Panc1 (cell line): Measurements from ENCODE around the gene FBXO27. TPM values are rescaled to one million over a fixed set of nuclear protein-coding genes. Genes with fewer than 3 reads are reported as not detected.
A peak's percentile ranks its signal among the peaks of the same experiment; 100 is the strongest.

Experiments
- ATAC-seq: fragments of 200-7000 bp; cut with Tn5 transposase; 2 replicates; pipeline ENCODE4 v1.9.1; 2020; ENCODE audit warnings: mild to moderate bottlenecking, moderate library complexity
- BruUV-seq: library from RNA; stranded (reverse); fragments of 400-500 nt; replicated peaks from 2 replicates; lab custom pipeline; 2021; lab: Mats Ljungman, UMichigan
- CTCF ChIA-PET: fragments of 300-600 bp; sonication (Branson Sonifier 250); formaldehyde crosslinking; loops from one replicate; lab custom pipeline; 2022; ENCODE audit warnings: antibody characterized with exemption; lab: Charles Lee
- POLR2A ChIA-PET: fragments of 300-600 bp; sonication (Branson Sonifier 250); formaldehyde crosslinking; loops from one replicate; lab custom pipeline; 2022; ENCODE audit warnings: antibody characterized with exemption; lab: Charles Lee
- DNase-seq: peaks from one replicate; pipeline ENCODE4 v3.0.0-alpha.2; 2010; ENCODE audit warnings: low read depth, low spot score
- H3K27ac ChIP-seq: 2 replicates; pipeline ENCODE4 v1.5.1; 2011; ENCODE audit warnings: mild to moderate bottlenecking, low read length, inconsistent platforms
- H3K27me3 ChIP-seq: fragments of 200-500 bp; sonication (Bioruptor generic); 2 replicates; pipeline ENCODE4 v1.6.0; 2014; ENCODE audit warnings: low read length, inconsistent platforms; ENCODE audit not compliant: control insufficient read depth, insufficient read depth
- H3K36me3 ChIP-seq: fragments of 200-500 bp; sonication (Bioruptor generic); 2 replicates; pipeline ENCODE4 v1.5.1; 2014; ENCODE audit warnings: inconsistent platforms, mild to moderate bottlenecking, low read length, moderate library complexity; ENCODE audit not compliant: control insufficient read depth, insufficient read depth
- H3K4me1 ChIP-seq: 2 replicates; pipeline ENCODE4 v1.5.1; 2011; ENCODE audit warnings: inconsistent platforms, mild to moderate bottlenecking, low read length, moderate library complexity; ENCODE audit not compliant: control insufficient read depth, insufficient read depth
- H3K4me3 ChIP-seq, 2 experiments: 2 replicates each; pipeline ENCODE4 v1.5.1; 2011 to 2012; ENCODE audit warnings: low read depth in 2 of 2, low read length in 2 of 2, mild to moderate bottlenecking in 2 of 2, inconsistent platforms in 1 of 2, moderate library complexity in 1 of 2
- H3K9me3 ChIP-seq: fragments of 200-500 bp; sonication (Bioruptor generic); 2 replicates; pipeline ENCODE4 v1.5.1; 2014; ENCODE audit warnings: low read depth, mild to moderate bottlenecking, inconsistent platforms, low read length, moderate library complexity; ENCODE audit not compliant: control insufficient read depth, insufficient read depth
- CTCF ChIP-seq: fragments of 450-650 bp; IDR thresholded peaks from 2 replicates; pipeline ENCODE4 v1.5.1; 2017; ENCODE audit warnings: mild to moderate bottlenecking
- POLR2AphosphoS5 ChIP-seq: IDR thresholded peaks from 2 replicates; pipeline ENCODE4 v1.6.1; 2012; ENCODE audit warnings: mild to moderate bottlenecking, low read depth, low read length, moderate library complexity
- REST ChIP-seq, 2 experiments: IDR thresholded peaks; 2 replicates each; pipeline ENCODE4 v1.6.1; 2011 to 2012; ENCODE audit warnings: low read depth in 2 of 2, control low read depth in 1 of 2, low read length in 1 of 2, mild to moderate bottlenecking in 1 of 2, moderate library complexity in 1 of 2; ENCODE audit not compliant: insufficient read depth in 1 of 2
- SIN3A ChIP-seq: IDR thresholded peaks from 2 replicates; pipeline ENCODE4 v1.6.1; 2012; ENCODE audit warnings: low read depth, mild to moderate bottlenecking, low read length, moderate library complexity, borderline replicate concordance; ENCODE audit not compliant: insufficient read depth
- in situ Hi-C: cut with HindIII; loops from 2 replicates; pipeline ENCODE4 v1.10.0; 2016; ENCODE audit warnings: low sequenced_read_pairs, low pct_unique_long_range_greater_than_20kb
- intact Hi-C: fragments of 100-400 bp; cut with micrococcal nuclease; formaldehyde crosslinking; loops from one replicate; pipeline ENCODE4 v1.10.0; 2022; ENCODE audit not compliant: unreplicated experiment
- total RNA-seq: library from RNA; stranded (reverse); gene quantifications from one replicate; pipeline ENCODE4 v1.2.1, GENCODE V29; 2021; ENCODE audit not compliant: unreplicated experiment

The FBXO27 gene
- total RNA-seq, 1 experiment from 2014 or later = 443 TPM

- Histone ChIP-seq H3K9me3 (peaks cover 4% of the 10 kb centered on the region; the same call in 1 of the 2 replicates), H3K36me3 (no peaks in the 10 kb centered on the region), H3K4me1 (no peaks in the 10 kb centered on the region), H3K27me3 (no peaks in the 10 kb centered on the region), H3K27ac (peak overlapping the region; percentile 4; the same call in 1 of the 2 replicates), H3K4me3 (no peak overlapping the region)
- no TSS peak for BruUV-seq
- in situ Hi-C loops = no loop called here
- DNase-seq (no peak), ATAC-seq (peak; percentile 29)
- POLR2A ChIA-PET = interaction anchor here (0.6 to 0.7 kb wide), 2 partner anchors 11 to 81 kb away, joined by 3 read pairs; no protein-coding TSS in a partner anchor
- intact Hi-C loops = loop anchor here (5.0 to 10.0 kb wide), 4 partner anchors 134 to 1081 kb away; no protein-coding TSS in a partner anchor
- TF ChIP-seq SIN3A (no peak), CTCF (no peak), REST (IDR thresholded peaks at IDR 0.05; ENCODE audit: insufficient read depth in 1 of 2, low read depth in 2 of 2, low read length in 1 of 2) (0 out of 4 replicates have a peak, but pooled peaks of 1 of the 2 experiments have one; percentile 9), POLR2AphosphoS5 (no peak)
- CTCF ChIA-PET = interaction anchor here (0.6 to 0.9 kb wide), 4 partner anchors 34 to 1081 kb away, joined by 3 to 4 read pairs (median 4); no protein-coding TSS in a partner anchor
Observed at GRCh38 chr19:39053276-39054090, 21.1 kb upstream of the FBXO27 start.

DNA sequence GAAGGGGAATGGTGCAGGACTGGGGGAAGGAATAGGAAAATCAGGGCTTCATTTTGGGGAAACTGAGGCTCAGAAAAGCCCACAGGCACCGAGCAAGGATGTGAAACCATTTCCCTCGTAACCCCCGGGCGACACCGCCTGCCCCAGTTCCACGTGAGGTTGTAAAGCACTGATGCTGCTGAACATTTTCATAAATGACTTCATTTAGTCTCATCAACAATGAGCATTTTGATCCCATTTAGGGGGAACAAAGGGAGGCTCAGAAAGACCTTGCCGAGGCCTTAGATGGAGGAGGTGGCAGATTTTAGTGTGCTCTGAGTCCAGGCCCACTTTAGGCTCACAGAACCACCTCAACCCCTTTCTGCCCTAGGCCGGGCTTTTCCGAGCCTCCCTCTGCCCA lies 20.5 kb upstream of the FBXO27 start:
- Histone ChIP-seq H3K27ac (peak overlapping the region; percentile 4; the same call in 1 of the 2 replicates), H3K9me3 (peaks cover 4% of the 10 kb centered on the region; the same call in 1 of the 2 replicates), H3K4me1 (no peaks in the 10 kb centered on the region), H3K4me3 (no peak overlapping the region), H3K36me3 (no peaks in the 10 kb centered on the region), H3K27me3 (no peaks in the 10 kb centered on the region)
- DNase-seq (no peak), ATAC-seq (peak; percentile 3)
- BruUV-seq = no TSS peak
- in situ Hi-C loops (no loop called here), intact Hi-C loops (loop anchor here (5.0 to 10.0 kb wide), 4 partner anchors 134 to 1082 kb away; no protein-coding TSS in a partner anchor)
- ChIA-PET CTCF (interaction anchor here (0.5 to 2.6 kb wide), 11 partner anchors 10 to 739 kb away, joined by 3 to 34 read pairs (median 7); no protein-coding TSS in a partner anchor), POLR2A (no interaction called here)
- TF ChIP-seq REST (IDR thresholded peaks at IDR 0.05; ENCODE audit: insufficient read depth in 1 of 2, low read depth in 2 of 2, low read length in 1 of 2) = 0 out of 4 replicates have a peak, but pooled peaks of 1 of the 2 experiments have one; percentile 4
- no peak for TF ChIP-seq CTCF
